Measurements from ENCODE around the gene CYB561D1.

DNA sequence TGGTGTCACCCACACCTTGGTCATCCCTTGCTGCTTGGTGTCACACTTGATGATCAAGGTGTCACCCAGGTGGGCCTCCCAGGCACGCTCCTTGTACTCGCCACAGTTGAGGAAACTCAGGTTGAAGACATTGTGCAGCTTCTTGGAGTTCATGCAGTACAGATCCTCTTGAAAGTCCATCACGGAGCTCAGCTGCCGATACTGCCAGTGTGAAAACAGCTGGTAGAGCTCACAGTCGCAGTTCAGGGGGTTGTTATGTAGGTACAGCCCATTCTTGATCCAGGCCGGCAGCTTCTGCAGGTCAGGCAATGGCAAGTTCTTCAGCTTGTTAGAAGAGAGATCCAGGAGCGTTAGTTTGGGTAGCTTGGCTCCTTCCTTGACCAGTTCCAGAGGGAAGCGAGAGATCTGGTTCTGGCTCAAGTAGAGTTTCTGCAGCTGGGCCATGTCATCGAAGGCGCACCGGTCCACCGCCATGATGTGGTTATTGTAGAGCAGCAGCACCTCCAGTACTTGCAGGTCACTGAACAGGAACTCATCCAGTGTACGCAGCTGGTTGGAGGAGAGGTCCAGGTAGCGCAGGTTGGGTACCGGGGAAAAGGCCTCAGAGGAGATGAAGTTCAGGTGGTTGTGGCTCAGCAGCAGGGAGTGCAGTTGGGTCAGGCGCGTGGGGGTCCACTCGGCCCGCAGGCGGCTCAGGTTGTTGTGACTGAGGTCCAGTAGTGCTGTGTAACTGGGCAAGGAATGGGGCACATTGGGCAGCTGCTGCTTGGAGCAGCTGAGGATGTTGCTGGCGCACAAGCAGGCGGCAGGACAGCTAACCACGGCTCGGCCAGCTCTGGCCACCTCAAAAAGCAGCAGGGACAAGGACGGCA, 14.3 kb downstream of the CYB561D1 start:
- TF ChIP-seq JUN (IDR thresholded peaks at IDR 0.05; ENCODE audit: low read depth, low read length) (no peak), RAD21 (IDR thresholded peaks at IDR 0.05 in 1 of 2, conservative IDR thresholded peaks at IDR 0.05 in 1 of 2; ENCODE audit: low read depth in 2 of 2, low read length in 2 of 2) (no peak), NRF1 (IDR thresholded peaks at IDR 0.05; ENCODE audit: low read depth, low read length) (no peak), EP300 (IDR thresholded peaks at IDR 0.05; ENCODE audit: borderline replicate concordance in 1 of 2, low read depth in 2 of 2, low read length in 2 of 2) (no peak)
- TF ChIP-seq, protein P1, sequence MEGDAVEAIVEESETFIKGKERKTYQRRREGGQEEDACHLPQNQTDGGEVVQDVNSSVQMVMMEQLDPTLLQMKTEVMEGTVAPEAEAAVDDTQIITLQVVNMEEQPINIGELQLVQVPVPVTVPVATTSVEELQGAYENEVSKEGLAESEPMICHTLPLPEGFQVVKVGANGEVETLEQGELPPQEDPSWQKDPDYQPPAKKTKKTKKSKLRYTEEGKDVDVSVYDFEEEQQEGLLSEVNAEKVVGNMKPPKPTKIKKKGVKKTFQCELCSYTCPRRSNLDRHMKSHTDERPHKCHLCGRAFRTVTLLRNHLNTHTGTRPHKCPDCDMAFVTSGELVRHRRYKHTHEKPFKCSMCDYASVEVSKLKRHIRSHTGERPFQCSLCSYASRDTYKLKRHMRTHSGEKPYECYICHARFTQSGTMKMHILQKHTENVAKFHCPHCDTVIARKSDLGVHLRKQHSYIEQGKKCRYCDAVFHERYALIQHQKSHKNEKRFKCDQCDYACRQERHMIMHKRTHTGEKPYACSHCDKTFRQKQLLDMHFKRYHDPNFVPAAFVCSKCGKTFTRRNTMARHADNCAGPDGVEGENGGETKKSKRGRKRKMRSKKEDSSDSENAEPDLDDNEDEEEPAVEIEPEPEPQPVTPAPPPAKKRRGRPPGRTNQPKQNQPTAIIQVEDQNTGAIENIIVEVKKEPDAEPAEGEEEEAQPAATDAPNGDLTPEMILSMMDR (IDR thresholded peaks at IDR 0.05; ENCODE audit: control extremely low read depth in 1 of 3, insufficient read depth in 1 of 3, low read depth in 1 of 3, low read length in 3 of 3): no peak

Data from H1 (cell line).